Transverse colon (tissue), 4 donors: ENCODE data around the gene PIANP. TPM values are rescaled to one million over a fixed set of nuclear protein-coding genes. Genes with fewer than 3 reads are reported as not detected.

Experiments
- DNase-seq: peaks from one replicate; pipeline ENCODE4 v3.0.0-alpha.2; 2019
- H3K27ac ChIP-seq, 4 donors: fragments of 200-600 bp; sonication (generic); 2 replicates each; pipeline ENCODE4 v1.5.1; 2016 to 2018; ENCODE audit warnings: inconsistent platforms in 4 of 4
- H3K27me3 ChIP-seq: fragments of 200-600 bp; sonication (generic); 2 replicates; pipeline ENCODE4 v1.5.1; 2017; ENCODE audit warnings: inconsistent platforms
- H3K36me3 ChIP-seq, 4 donors: fragments of 200-600 bp; sonication (generic); 2 replicates each; pipeline ENCODE4 v1.5.1; 2017 to 2019; ENCODE audit warnings: inconsistent platforms in 4 of 4
- H3K4me1 ChIP-seq, 4 donors: fragments of 200-600 bp; sonication (generic); 2 replicates each; pipeline ENCODE4 v1.5.1; 2017 to 2020; ENCODE audit warnings: inconsistent platforms in 4 of 4
- H3K4me3 ChIP-seq, 4 donors: fragments of 200-600 bp; sonication (generic); 1 replicate in 1 of 4; 2 replicates in 3 of 4; pipeline versions ENCODE4 v1.5.1 to v1.6.1; 2017 to 2019; ENCODE audit warnings: inconsistent platforms in 4 of 4
- H3K9me3 ChIP-seq, 2 donors: fragments of 200-600 bp; sonication (generic); 2 replicates each; pipeline ENCODE4 v1.5.1; 2017 to 2019; ENCODE audit warnings: inconsistent platforms in 2 of 2
- EP300 ChIP-seq: sonication (generic); formaldehyde crosslinking; IDR thresholded peaks from one replicate; pipeline ENCODE4 v1.6.1; 2017; ENCODE audit warnings: antibody characterized with exemption, low read depth
- POLR2A ChIP-seq: fragments of 450-650 bp; IDR thresholded peaks from one replicate; pipeline ENCODE4 v1.6.1; 2016; ENCODE audit warnings: antibody characterized with exemption, mild to moderate bottlenecking, moderate library complexity
- POLR2AphosphoS5 ChIP-seq, 3 donors: sonication (generic); formaldehyde crosslinking; IDR thresholded peaks; one replicate each; pipeline ENCODE4 v1.6.1; 2016; ENCODE audit warnings: antibody characterized with exemption in 3 of 3
- WGBS, 2 donors: methylation state at CpG; one replicate each; pipeline ENCODE4 v1.1.5; 2018; ENCODE audit warnings: low coverage in 1 of 2; 5-methylcytosine and 5-hydroxymethylcytosine counted together
- in situ Hi-C, 4 donors: fragments of 200-750 bp; cut with MboI; loops; one replicate each; pipeline versions ENCODE4 v1.15.0 to v1.15.1; 2017; ENCODE audit warnings: low sequenced_read_pairs in 3 of 4, low pct_ligation_motif_present in 1 of 4, low pct_unique_long_range_greater_than_20kb in 1 of 4
- intact Hi-C: fragments of 100-400 bp; cut with DNase I; formaldehyde crosslinking; loops from one replicate; pipeline ENCODE4 v1.15.1; 2023; ENCODE audit warnings: low total_unique reads
- total RNA-seq, 4 donors: library from RNA; depleted of rRNA; stranded (reverse); fragments of >200 nt; gene quantifications; one replicate each; pipeline ENCODE4 v1.1.0, GENCODE V29; 2016
- TF ChIP-seq, protein P1 (sequence below), 5 experiments: fragments of 200-600 bp in 3 of 5; fragments of 450-650 bp in 2 of 5; sonication (generic) in 3 of 5; IDR thresholded peaks; 1 replicate in 2 of 5; 2 replicates in 3 of 5; pipeline ENCODE4 v1.5.1; 2016 to 2017; ENCODE audit warnings: antibody characterized with exemption in 5 of 5, inconsistent platforms in 3 of 5, mild to moderate bottlenecking in 2 of 5, moderate library complexity in 1 of 5

PIANP gene, protein sequence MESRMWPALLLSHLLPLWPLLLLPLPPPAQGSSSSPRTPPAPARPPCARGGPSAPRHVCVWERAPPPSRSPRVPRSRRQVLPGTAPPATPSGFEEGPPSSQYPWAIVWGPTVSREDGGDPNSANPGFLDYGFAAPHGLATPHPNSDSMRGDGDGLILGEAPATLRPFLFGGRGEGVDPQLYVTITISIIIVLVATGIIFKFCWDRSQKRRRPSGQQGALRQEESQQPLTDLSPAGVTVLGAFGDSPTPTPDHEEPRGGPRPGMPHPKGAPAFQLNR
- total RNA-seq = under 1 TPM in 1 of 4 donors, not detected in 3; 0.64 TPM

DNA sequence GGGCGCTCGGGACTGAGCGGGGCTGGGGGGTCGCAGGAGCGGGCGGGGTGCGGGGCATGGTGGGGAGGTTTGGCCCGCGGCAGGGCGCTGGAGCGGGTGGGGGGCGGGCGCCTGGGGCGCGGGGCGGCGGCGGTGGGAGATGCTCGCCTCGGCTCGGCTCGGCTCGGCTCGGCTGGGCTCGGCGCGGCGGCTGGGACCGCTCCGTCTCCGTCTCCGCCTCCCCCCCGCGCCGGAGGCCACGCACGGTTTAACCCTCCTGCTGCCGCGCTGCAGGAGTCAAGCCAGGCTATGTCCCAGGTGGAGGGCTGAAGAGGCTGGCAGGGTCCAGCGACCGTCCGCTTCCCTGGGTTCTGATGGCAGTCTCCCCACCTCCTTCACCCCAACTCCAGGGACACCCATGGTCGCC lies at the start of gene PIANP:
Gene PIANP (minus strand): TSS at position 170 of the 406 bp plus-strand sequence. CDS start 2,754 bp downstream, outside the sequence.
- H3K27ac ChIP-seq = no peak within 1 kb of the TSS
- peak within 1 kb of the TSS; percentile 33 to 50 (median 42) for H3K4me3 ChIP-seq
- TF ChIP-seq EP300 (no peak), POLR2A (no peak), POLR2AphosphoS5 (IDR thresholded peaks at IDR 0.05) (no peak)
- TF ChIP-seq, protein P1, sequence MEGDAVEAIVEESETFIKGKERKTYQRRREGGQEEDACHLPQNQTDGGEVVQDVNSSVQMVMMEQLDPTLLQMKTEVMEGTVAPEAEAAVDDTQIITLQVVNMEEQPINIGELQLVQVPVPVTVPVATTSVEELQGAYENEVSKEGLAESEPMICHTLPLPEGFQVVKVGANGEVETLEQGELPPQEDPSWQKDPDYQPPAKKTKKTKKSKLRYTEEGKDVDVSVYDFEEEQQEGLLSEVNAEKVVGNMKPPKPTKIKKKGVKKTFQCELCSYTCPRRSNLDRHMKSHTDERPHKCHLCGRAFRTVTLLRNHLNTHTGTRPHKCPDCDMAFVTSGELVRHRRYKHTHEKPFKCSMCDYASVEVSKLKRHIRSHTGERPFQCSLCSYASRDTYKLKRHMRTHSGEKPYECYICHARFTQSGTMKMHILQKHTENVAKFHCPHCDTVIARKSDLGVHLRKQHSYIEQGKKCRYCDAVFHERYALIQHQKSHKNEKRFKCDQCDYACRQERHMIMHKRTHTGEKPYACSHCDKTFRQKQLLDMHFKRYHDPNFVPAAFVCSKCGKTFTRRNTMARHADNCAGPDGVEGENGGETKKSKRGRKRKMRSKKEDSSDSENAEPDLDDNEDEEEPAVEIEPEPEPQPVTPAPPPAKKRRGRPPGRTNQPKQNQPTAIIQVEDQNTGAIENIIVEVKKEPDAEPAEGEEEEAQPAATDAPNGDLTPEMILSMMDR (IDR thresholded peaks at IDR 0.05) = no peak
- DNase-seq = peak; percentile 48
- H3K9me3 ChIP-seq = no peaks in the 10 kb centered on the region
- in situ Hi-C loops (no loop called here), intact Hi-C loops (no loop called here)
- peaks cover 80% of the 10 kb centered on the region for H3K27me3 ChIP-seq
- peaks cover 12 to 13% (median 13%) of the 10 kb centered on the region in 4 donors for H3K4me1 ChIP-seq
- 17% methylated on average over 5 of the region's 43 CpGs; no CpG with 5 or more reads in 1 of the 2 donors for WGBS, 2 donors
- no peaks in the 10 kb centered on the region for H3K36me3 ChIP-seq

DNA sequence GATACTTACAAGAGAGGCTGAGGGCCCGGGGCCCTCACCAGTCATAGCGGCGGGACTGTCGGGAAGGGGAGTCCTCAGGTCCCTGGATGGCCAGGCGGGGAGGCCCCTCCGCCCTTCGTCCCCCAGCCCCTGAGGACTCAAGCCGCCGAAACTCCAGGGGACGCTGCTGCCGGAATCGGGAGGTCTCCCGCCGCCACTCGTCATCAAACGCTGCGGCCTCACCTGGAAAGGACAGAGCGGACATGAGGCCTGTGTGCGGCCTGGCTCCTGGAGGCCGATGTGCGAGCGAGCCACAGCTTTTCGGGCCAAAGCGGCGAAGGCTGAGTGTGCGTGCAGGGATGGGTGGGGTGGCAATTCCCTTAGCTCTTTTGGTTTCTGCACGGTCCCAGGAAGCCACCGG lies 48.1 kb upstream of the PIANP start:
- Histone ChIP-seq H3K36me3 (peaks cover 0 to 43% (median 21%) of the 10 kb centered on the region in 4 donors), H3K4me3 (no peak overlapping the region), H3K4me1 (peaks cover 8 to 18% (median 11%) of the 10 kb centered on the region in 4 donors), H3K9me3 (no peaks in the 10 kb centered on the region), H3K27ac (no peak overlapping the region), H3K27me3 (no peaks in the 10 kb centered on the region)
- intact Hi-C loops (loop anchor here (5.0 kb wide), 1 partner anchor 34 kb away; no protein-coding TSS in a partner anchor), in situ Hi-C loops (loop anchor here in 3 of 4 donors (10.0 to 25.0 kb wide), 2 partner anchors 76 to 89 kb away; partner anchors contain the start of genes P3H3 (in 3 of the 3), GNB3 (in 2 of the 3) and GPR162 (in 1 of the 3))
- no peak for TF ChIP-seq EP300
- no peak for TF ChIP-seq POLR2AphosphoS5 (IDR thresholded peaks at IDR 0.05)
- no peak for TF ChIP-seq POLR2A
- TF ChIP-seq, protein P1 (IDR thresholded peaks at IDR 0.05) = no peak
- no peak for DNase-seq
- WGBS, 2 donors = 93 to 96% methylated on average over 3 to 23 of the region's 28 CpGs

DNA sequence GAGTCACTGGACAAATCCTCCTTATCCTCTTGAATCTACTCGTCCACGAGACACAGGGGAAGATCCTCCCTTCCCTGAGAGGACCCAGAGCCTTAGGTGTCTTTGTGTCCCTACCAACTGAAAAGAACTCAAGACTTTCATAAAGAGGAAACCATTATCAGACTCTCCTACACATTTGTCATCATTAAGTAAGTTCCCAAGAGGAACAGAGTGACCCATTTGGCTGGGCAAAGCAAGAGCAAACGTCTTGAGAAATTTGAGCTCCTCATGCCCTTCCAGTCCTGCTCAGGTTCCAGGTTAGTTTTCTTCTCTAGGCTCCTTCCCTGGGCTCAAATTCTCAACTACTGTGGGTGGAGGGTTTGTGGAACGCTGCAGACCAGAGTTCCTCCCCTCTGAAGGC lies 46.6 kb upstream of the PIANP start:
- H3K4me3 ChIP-seq = no peak overlapping the region
- H3K27me3 ChIP-seq = no peaks in the 10 kb centered on the region
- H3K4me1 ChIP-seq = peaks cover 6 to 9% (median 7%) of the 10 kb centered on the region in 4 donors
- DNase-seq = no peak
- in situ Hi-C loops = loop anchor here in 3 of 4 donors (10.0 to 25.0 kb wide), 2 partner anchors 78 to 90 kb away; partner anchors contain the start of genes P3H3 (in 3 of the 3), GNB3 (in 2 of the 3) and GPR162 (in 1 of the 3)
- H3K36me3 ChIP-seq = peaks cover 0 to 43% (median 21%) of the 10 kb centered on the region in 4 donors
- WGBS, 2 donors = 77% methylated on average over 4 of the region's 4 CpGs; no CpG with 5 or more reads in 1 of the 2 donors
- intact Hi-C loops = loop anchor here (5.0 kb wide), 1 partner anchor 35 kb away; no protein-coding TSS in a partner anchor
- H3K9me3 ChIP-seq = no peaks in the 10 kb centered on the region
- TF ChIP-seq EP300 = no peak
- no peak for TF ChIP-seq POLR2A
- TF ChIP-seq POLR2AphosphoS5 (IDR thresholded peaks at IDR 0.05) = no peak
- TF ChIP-seq, protein P1 (IDR thresholded peaks at IDR 0.05) = no peak
- no peak overlapping the region for H3K27ac ChIP-seq
